GM12878 (cell line): ENCODE measurements around the gene ERICH2.

Experiments used
- ATF7 ChIP-seq: fragments of 450-650 bp; IDR thresholded peaks from 2 replicates; pipeline ENCODE4 v1.6.1; 2016; ENCODE audit warnings: low read depth, mild to moderate bottlenecking
- CTCF ChIP-seq, 3 experiments: IDR thresholded peaks in 2 of 3; conservative IDR thresholded peaks in 1 of 3; 2 replicates each; pipeline ENCODE4 v1.5.1; 2011; ENCODE audit warnings: low read depth in 3 of 3, low read length in 3 of 3, mild to moderate bottlenecking in 3 of 3, control low read depth in 2 of 3, moderate library complexity in 2 of 3, inconsistent platforms in 1 of 3, mixed read lengths in 1 of 3; ENCODE audit not compliant: control insufficient read depth in 2 of 3, insufficient read depth in 1 of 3; ENCODE audit errors: extremely low read depth in 1 of 3
- DPF2 ChIP-seq: fragments of 450-650 bp; IDR thresholded peaks from 2 replicates; pipeline ENCODE4 v1.6.1; 2017; ENCODE audit warnings: mild to moderate bottlenecking
- MEF2A ChIP-seq: IDR thresholded peaks from 2 replicates; pipeline ENCODE4 v1.6.1; 2011; ENCODE audit warnings: low read depth, mild to moderate bottlenecking, low read length, moderate library complexity; ENCODE audit not compliant: insufficient read depth
- POLR2AphosphoS5 ChIP-seq: IDR thresholded peaks from 2 replicates; pipeline ENCODE4 v1.6.1; 2011; ENCODE audit warnings: mild to moderate bottlenecking, low read length, inconsistent platforms
- TF ChIP-seq, protein P1 (sequence below): IDR thresholded peaks from 2 replicates; pipeline ENCODE4 v1.6.1; 2011; ENCODE audit warnings: borderline replicate concordance, low read depth, mild to moderate bottlenecking, moderate library complexity, mixed read lengths, low read length; ENCODE audit not compliant: insufficient read depth; ENCODE audit errors: extremely low read length

DNA sequence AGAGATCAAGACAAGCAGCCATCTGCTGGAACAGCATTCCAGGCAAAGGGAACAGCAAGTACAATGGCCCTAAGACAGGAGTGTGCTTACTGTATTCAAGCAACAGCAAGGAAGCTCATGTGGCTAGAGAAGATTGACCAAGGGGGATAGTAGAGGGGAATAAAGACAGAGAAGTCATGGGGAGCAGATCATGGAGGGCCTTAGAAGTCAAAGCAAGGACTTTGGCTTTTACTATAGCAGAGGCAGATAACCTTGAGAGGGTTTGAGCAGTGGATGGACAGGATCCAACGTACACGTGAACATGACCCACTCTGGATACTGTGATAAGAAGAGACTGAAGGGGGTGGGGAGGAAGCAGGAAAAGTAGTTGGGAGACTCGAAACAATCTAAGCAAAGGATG lies 28.2 kb upstream of the ERICH2 start:
- no peak for TF ChIP-seq POLR2AphosphoS5
- TF ChIP-seq MEF2A = no peak
- no peak for TF ChIP-seq ATF7
- no peak for TF ChIP-seq DPF2
- TF ChIP-seq CTCF (IDR thresholded peaks at IDR 0.05 in 2 of 3, conservative IDR thresholded peaks at IDR 0.05 in 1 of 3; ENCODE audit: control insufficient read depth in 2 of 3, extremely low read depth in 1 of 3, insufficient read depth in 1 of 3, low read depth in 3 of 3, low read length in 3 of 3) = no peak
- TF ChIP-seq, protein P1, sequence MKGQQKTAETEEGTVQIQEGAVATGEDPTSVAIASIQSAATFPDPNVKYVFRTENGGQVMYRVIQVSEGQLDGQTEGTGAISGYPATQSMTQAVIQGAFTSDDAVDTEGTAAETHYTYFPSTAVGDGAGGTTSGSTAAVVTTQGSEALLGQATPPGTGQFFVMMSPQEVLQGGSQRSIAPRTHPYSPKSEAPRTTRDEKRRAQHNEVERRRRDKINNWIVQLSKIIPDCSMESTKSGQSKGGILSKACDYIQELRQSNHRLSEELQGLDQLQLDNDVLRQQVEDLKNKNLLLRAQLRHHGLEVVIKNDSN = no peak
